SIG-M5 treated with dmso at 0.1 percent for 504 hours (cell line): ENCODE results near the gene TTLL11.

ENCODE experiments used
- DNase-seq: peaks from one replicate; lab custom pipeline; 2025; ENCODE audit not compliant: unreplicated experiment; lab: John Stamatoyannopoulos, UW

The TTLL11 gene

DNA sequence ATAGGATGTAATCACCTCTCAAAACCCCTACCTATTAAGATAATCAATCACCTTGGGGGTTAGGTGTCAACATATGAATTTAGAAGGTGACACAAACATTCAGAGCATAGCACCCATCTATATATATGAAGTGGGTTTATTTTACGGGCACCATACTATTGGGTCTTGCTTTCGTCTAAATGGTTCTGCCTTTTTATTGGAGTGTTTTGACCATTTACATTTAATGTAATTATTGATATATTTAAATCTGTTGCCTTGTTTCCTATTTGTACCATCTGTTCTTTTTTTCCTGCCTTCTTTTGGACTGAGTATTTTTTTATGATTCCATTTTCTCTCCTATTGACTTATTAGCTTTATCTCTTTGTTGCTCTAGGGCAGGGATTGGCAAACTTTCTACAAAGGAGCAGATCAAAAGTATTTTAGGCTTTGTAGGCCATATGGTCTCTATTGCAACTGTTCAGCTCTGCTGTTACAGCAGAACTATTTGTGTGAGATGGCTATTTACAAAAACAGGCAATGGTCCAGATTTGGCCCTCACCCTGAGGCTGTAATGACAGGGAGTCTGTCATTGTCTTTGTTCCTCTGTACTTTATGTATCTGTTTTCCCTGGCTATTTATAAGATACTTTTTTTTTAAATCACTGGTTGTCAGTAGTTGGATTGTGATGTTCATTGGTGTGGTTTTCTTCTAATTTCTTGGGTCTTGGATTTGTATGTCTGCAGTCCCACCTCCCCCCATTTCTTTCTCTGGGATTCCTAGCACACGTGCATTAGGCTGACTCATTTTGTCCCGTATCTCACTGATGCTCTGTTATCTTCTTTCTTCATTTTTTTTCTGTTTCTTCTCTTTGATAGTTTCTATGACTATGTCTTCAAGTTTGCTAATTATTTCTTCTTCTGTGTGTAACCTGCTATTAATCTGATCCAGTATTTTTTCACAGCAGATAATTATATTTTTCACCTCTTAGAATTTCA lies 314.6 kb downstream of the TTLL11 start:
- no peak for DNase-seq

DNA sequence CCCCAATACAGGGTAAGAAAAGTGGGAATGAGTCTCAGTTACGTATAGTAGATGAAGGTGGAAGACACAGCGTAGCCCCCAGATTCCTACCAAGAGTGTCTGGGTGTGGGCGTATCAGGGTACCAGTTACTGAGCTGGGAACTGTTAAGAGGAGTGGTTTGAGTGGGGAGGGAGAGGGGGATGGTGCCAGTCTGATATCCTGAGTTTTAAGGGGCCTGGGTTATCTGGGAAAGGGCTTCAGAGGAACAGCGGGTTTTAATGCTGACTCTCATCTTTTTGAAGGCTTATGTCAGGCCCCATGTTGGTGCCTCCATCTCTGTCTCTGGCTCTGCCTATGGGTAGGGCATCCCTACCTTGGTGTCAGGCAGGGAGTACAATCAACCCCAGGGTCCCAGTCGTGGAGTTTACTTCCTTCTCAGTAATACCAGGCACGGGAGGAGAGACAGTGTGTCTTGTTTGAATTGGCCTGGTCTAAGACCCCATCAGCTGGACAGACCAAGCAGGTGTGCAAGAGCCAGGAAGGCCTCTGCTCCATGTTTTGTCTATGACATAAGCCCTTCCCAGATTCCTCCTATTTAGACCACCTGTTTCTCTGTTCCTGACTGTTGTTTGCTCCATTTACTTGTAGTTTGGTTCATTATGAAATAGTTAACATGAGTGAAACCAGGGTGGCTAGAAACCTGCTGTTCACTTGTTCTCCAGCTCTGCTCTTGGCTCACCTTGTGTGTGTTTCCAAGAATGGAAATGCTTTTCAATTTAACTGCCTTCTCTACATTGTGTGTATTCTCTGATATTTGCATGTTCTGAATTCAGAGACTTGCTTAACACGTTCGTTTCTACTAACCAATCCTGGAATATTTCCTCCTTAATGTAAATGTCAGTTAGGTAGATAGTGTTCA lies 316.1 kb downstream of the TTLL11 start:
- DNase-seq, result no peak

DNA sequence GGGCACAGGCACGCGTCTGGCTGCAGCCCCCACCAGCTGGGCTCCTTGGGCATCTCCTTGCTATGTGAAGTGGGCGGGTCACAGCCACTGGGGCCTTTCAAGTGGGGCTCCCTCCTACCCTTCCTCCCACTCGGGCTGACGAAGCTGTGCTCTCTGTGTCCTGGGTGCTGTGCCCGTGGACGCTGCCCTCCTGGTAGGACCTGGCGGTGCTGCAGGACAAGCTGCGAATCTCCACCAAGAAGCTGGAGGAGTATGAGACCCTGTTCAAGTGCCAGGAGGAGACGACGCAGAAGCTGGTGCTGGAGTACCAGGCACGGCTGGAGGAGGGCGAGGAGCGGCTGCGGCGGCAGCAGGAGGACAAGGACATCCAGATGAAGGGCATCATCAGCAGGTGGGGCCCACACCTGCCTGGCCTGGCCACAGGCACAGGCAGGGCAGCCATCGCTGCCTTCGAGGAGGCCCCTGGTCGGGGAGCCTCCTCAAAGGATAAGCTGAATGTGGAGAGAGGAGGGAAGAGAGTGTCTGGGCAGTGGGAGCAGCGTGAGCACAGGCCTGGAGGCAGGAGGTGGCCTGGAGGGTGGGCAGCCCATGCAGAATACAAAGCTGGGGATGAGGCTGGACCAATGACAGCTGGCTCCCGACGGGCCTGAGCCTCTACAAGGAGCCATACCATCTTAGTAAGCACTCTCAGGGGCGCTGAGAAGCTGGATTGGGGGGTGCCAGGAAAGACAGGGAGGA lies 316.9 kb downstream of the TTLL11 start:
- DNase-seq, result no peak

DNA sequence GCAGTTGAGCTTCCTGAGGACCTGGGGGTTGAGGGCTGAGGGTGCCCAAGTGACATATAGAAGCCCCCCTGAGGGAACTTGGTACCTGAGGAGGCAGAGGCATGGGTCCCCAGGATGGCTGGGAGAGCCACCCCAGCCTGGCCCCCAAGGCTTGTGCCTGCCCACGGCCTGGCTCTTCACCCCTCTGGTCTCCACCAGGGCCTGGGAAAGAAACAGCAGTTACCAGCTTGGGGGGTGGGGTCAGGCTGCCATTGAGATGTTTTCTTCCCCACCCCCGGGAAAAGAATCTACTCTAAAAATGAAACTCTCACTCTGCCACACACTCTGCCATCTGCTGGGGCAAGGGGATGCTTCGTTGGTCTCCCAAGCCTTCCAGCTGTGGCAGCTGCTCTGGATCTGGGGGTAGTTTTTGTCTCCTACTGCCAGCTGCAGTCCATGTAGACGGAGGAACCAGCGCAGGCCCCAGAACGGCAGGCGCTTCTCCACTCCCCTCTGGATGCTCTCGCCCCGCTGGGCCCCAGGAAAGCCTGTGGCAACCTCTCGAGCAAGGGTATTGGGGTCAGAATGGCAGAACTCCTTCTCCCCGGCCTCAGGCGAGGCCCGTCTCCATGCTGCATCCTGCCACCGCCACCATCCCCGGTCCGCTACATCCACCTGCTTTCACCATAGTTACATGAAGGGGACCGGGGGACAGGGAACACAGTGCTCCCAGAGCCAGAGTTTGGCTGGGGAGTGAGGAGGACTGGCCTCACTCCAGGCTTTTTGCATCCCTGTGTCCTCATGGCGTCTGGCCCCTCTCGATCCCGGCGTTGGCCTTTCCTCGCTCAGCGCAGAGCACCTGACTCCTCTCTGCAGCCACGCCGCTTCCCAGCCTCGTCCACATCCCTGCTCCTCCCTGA lies 318.1 kb downstream of the TTLL11 start:
- no peak for DNase-seq

DNA sequence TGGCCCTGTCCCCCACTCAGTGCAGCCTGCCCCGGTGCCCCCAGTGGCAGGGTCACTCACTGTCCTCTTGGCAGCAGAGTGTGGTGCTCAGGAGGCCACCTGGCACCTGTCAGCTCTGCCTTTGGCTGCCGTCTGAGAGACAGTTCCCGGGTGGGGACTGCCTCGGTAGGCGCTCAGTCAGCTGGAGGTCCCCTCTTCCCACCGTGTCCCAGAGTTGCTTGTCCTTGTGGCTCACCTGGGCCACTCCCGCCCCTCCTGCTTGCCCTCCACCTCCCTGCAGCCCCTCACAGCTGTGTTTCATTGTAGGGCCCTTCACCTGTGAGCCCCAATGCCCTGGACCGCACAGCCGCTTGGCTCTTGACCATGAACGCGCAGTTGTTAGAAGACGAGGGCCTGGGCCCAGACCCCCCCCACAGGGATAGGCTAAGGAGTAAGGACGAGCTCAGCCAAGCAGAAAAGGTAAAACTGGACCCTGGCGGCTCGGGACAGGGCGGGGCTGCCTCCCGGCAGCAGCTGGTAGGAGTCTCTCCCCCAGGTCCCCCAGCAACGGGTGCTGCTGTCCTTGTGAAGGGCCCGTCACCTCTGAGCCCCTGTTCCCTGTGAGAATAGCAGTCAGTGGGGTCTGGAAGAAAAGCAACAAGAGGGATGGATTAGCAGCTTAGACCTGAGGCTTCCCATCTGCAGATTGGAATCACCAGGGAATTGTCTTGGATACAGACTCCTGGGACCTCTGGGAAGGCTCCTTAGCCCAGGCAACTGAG lies 319.0 kb downstream of the TTLL11 start:
- no peak for DNase-seq

DNA sequence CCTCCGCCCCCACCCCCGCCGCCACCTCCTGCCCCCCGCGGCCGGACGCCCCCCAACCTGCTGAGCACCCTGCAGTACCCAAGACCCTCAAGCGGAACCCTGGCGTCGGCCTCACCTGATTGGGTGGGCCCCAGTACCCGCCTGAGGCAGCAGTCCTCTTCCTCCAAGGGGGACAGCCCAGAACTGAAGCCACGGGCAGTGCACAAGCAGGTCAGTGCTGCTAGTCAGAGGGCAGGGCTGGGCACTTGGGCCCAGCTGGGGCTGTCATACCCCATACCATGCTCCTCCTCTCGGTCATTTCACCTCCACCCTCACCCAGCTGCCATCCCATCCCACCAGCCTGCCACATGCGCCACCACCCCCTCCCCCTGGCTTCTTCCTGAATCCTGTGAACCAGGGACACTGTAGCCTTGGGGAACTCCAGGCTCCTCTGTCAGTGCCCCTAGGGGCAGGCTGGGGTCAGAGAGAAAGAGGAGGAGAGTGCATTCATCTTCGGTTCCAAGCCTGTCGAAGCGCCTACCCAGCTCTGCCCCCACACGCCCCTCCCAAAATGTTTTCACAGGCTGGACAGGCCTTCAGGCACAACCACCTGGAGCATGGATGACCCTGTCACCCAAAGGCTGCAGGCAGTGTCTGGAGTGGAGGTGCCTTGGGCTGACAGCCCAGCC lies 319.7 kb downstream of the TTLL11 start:
- no peak for DNase-seq

DNA sequence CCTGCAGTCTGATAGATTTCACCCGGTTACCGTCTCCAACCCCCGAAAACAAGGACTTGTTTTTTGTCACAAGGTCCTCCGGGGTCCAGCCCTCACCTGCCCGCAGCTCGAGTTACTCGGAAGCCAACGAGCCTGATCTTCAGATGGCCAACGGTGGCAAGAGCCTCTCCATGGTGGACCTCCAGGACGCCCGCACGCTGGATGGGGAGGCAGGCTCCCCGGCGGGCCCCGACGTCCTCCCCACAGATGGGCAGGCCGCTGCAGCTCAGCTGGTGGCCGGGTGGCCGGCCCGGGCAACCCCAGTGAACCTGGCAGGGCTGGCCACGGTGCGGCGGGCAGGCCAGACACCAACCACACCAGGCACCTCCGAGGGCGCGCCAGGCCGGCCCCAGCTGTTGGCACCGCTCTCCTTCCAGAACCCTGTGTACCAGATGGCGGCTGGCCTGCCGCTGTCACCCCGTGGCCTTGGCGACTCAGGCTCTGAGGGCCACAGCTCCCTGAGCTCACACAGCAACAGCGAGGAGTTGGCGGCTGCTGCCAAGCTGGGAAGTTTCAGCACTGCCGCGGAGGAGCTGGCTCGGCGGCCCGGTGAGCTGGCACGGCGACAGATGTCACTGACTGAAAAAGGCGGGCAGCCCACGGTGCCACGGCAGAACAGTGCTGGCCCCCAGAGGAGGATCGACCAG lies 320.4 kb downstream of the TTLL11 start:
- DNase-seq, result no peak
